Stimulated activated naive B cell treated with anti-CD40 and anti-IgM and Interleukin-4, amounts not matched to agents 10 μg/mL and 1 μg/mL and 100 μg/mL, for 72 hours (primary cell): ENCODE data around the gene IQCH.

ENCODE experiments used
- ATAC-seq, 2 donors: fragments of 150-1000 bp; cut with Tn5 transposase; replicated peaks; 2 replicates each; pipeline ENCODE4 v1.10.0; 2021; ENCODE audit warnings: moderate library complexity in 1 of 2
- DNase-seq: peaks from one replicate; pipeline ENCODE4 v3.0.0; 2021
- H3K27ac Mint-ChIP-seq: one replicate; pipeline ENCODE4 v1.8.0; 2022; ENCODE audit warnings: mild to moderate bottlenecking, mixed read lengths
- H3K27me3 Mint-ChIP-seq, 2 donors: one replicate each; pipeline ENCODE4 v1.8.0; 2022; ENCODE audit warnings: mixed read lengths in 2 of 2
- H3K36me3 Mint-ChIP-seq, 2 donors: one replicate each; pipeline ENCODE4 v1.8.0; 2022; ENCODE audit warnings: mixed read lengths in 2 of 2, mild to moderate bottlenecking in 1 of 2
- H3K4me1 Mint-ChIP-seq, 2 donors: one replicate each; pipeline ENCODE4 v1.8.0; 2022; ENCODE audit warnings: mixed read lengths in 2 of 2, mild to moderate bottlenecking in 1 of 2
- H3K4me3 Mint-ChIP-seq, 2 donors: one replicate each; pipeline ENCODE4 v1.8.0; 2022; ENCODE audit warnings: mild to moderate bottlenecking in 2 of 2, mixed read lengths in 2 of 2, moderate library complexity in 1 of 2
- H3K9me3 Mint-ChIP-seq, 2 donors: one replicate each; pipeline ENCODE4 v1.8.0; 2022; ENCODE audit warnings: mixed read lengths in 2 of 2, mild to moderate bottlenecking in 1 of 2

IQCH gene

GRCh38 chr15:67501836-67502461, 247.4 kb downstream of the IQCH start:
- Mint-ChIP-seq H3K4me3 (no peak overlapping the region), H3K27ac (no peak overlapping the region), H3K36me3 (peaks cover 0 to 4% of the 10 kb centered on the region in 2 donors), H3K9me3 (no peaks in the 10 kb centered on the region), H3K4me1 (peaks cover 13 to 17% of the 10 kb centered on the region in 2 donors), H3K27me3 (no peaks in the 10 kb centered on the region)
- DNase-seq (no peak), ATAC-seq (no peak)

DNA sequence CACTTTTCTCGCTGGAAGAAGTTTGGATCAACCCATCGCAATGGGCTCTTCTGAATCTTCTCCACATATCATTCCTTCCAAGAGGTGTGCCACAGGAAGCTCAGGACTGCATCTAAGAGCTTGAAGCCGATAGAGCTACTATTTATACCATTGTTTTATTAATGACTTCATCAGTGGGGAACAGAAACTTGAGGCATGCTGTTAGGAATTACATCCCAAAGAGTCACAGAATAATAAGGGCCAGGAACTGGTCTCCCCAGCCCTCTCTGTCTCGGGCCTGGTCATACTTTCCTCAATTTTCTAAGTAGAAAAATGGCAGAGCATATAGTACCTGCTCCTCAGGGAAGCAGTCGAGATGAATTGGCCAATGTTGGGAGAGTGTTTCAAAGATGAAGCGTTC, 249.5 kb downstream of the IQCH start:
- Mint-ChIP-seq H3K36me3 (peaks cover 1 to 7% of the 10 kb centered on the region in 2 donors), H3K9me3 (no peaks in the 10 kb centered on the region), H3K4me1 (peaks cover 13 to 20% of the 10 kb centered on the region in 2 donors), H3K27me3 (no peaks in the 10 kb centered on the region), H3K4me3 (no peak overlapping the region), H3K27ac (peak overlapping the region; percentile 7)
- no peak for DNase-seq
- no peak for ATAC-seq

GRCh38 chr15:67504796-67505195, 250.2 kb downstream of the IQCH start:
- no peak for ATAC-seq
- no peak for DNase-seq
- H3K9me3 Mint-ChIP-seq: no peaks in the 10 kb centered on the region
- peaks cover 13 to 20% of the 10 kb centered on the region in 2 donors for H3K4me1 Mint-ChIP-seq
- peaks cover 1 to 7% of the 10 kb centered on the region in 2 donors for H3K36me3 Mint-ChIP-seq
- H3K4me3 Mint-ChIP-seq: no peak overlapping the region
- no peaks in the 10 kb centered on the region for H3K27me3 Mint-ChIP-seq
- H3K27ac Mint-ChIP-seq: no peak overlapping the region

GRCh38 chr15:67505675-67506572, 251.3 kb downstream of the IQCH start:
- ATAC-seq (peak; percentile 65 to 71), DNase-seq (no peak)
- Mint-ChIP-seq H3K36me3 (peaks cover 6 to 11% of the 10 kb centered on the region in 2 donors), H3K27me3 (no peaks in the 10 kb centered on the region), H3K27ac (no peak overlapping the region), H3K9me3 (no peaks in the 10 kb centered on the region), H3K4me3 (no peak overlapping the region), H3K4me1 (peaks cover 13 to 20% of the 10 kb centered on the region in 2 donors)

DNA sequence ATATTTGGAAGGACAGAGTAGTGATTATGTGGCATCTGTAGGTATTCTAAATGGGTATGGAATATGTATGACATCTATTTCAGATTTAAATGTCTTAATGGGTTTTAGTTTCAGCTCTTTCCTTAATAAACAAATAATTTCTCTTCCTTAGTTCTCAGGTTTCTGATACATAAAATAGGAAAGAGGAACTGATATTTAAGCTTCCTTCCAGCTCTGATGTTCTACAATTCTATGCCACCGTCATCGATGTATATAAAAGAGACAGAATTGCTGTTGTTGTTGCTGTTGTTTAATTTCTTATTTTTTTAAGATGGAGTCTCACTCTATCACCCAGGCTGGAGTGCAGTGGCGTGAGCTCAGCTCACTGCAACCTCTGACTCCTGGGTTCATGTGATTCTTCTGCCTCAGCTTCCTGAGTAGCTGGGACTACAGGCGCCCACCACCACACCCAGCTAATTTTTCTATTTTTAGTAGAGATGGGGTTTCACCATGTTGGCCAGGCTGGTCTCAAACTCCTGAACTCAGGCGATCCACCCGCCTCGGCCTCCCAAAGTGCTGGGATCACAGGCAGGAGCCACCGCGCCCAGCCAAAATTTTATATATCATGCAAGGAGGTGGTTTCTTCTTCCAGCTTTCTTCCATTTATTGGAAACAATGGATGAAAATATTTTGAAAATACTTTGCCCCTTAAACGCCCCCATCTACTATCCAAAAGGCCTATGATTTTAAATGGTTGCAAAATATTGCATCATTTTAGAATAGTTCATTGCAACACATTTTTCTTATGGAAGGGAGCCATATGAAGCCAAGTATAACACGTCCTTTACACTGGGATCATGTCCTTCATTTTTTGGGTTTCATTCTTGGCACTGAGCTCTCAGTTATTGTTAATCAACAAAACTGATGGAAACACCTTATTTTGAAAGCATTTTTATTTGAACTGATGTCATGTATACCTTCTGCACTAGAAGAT, 252.5 kb downstream of the IQCH start:
- H3K27me3 Mint-ChIP-seq: no peaks in the 10 kb centered on the region
- H3K4me1 Mint-ChIP-seq: peaks cover 11 to 20% of the 10 kb centered on the region in 2 donors
- no peak overlapping the region for H3K27ac Mint-ChIP-seq
- ATAC-seq (no peak), DNase-seq (no peak)
- no peak overlapping the region for H3K4me3 Mint-ChIP-seq
- no peaks in the 10 kb centered on the region for H3K9me3 Mint-ChIP-seq
- peaks cover 8 to 16% of the 10 kb centered on the region in 2 donors for H3K36me3 Mint-ChIP-seq

DNA sequence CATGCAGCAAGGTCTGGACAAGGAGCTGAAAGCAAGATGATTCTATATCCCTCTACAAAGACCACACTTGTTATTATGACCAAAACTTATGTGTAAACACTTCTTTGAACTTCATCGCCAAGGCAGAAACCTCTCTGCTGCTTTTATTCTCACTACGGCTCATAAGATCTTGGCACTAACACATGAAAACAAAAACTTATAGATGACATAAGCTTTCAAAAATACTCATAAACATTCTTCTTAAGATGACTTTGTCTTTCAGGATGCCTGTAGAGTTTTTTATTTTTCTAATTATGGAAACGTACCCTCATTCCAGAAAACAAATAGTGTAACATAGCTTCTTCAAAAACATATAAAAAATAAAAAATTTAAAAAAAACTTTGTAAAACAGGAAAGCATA, 253.8 kb downstream of the IQCH start:
- no peak overlapping the region for H3K27ac Mint-ChIP-seq
- H3K9me3 Mint-ChIP-seq: no peaks in the 10 kb centered on the region
- H3K36me3 Mint-ChIP-seq: peaks cover 17 to 27% of the 10 kb centered on the region in 2 donors
- H3K4me3 Mint-ChIP-seq: no peak overlapping the region
- ATAC-seq: no peak
- H3K27me3 Mint-ChIP-seq: no peaks in the 10 kb centered on the region
- DNase-seq: no peak
- H3K4me1 Mint-ChIP-seq: peaks cover 11 to 20% of the 10 kb centered on the region in 2 donors

- Mint-ChIP-seq H3K27me3 (no peaks in the 10 kb centered on the region), H3K9me3 (no peaks in the 10 kb centered on the region), H3K4me3 (no peak overlapping the region), H3K4me1 (peaks cover 9 to 20% of the 10 kb centered on the region in 2 donors), H3K27ac (no peak overlapping the region), H3K36me3 (peaks cover 22 to 26% of the 10 kb centered on the region in 2 donors)
- ATAC-seq: no peak
- no peak for DNase-seq
Observed at GRCh38 chr15:67509918-67510317, 255.3 kb downstream of the IQCH start.

DNA sequence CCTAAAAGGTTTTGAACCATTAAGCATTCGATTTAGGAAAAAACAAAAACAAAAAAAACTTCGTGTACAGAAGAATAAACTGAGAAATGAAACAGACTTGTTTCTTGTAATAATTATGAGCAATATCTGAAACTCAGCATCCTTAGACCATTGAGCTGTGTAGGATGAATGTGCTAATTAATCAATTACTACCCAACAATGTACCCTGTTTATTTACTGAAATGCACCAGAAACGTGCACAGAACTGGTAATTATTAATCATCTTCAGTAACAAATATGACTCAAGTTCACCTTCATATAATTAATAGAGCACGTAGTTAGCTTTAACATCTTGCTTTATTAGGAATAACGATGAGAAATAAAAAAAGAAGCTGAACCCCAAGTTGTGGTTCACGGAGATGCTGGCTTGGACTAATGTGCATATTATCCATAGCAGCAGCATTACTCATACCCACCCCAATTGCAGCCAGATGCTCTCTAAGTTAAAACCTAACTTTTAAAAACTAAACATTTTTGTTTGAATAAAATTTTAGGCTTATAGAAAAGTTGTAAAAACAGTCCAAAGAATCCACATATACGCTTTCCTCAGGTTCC, 256.1 kb downstream of the IQCH start:
- no peaks in the 10 kb centered on the region for H3K27me3 Mint-ChIP-seq
- no peaks in the 10 kb centered on the region for H3K9me3 Mint-ChIP-seq
- no peak overlapping the region for H3K27ac Mint-ChIP-seq

GRCh38 chr15:67511606-67512005, 257.0 kb downstream of the IQCH start:
- Mint-ChIP-seq H3K36me3 (peaks cover 24 to 30% of the 10 kb centered on the region in 2 donors), H3K4me3 (no peak overlapping the region), H3K4me1 (peaks cover 3 to 6% of the 10 kb centered on the region in 2 donors), H3K9me3 (no peaks in the 10 kb centered on the region), H3K27ac (no peak overlapping the region), H3K27me3 (no peaks in the 10 kb centered on the region)
- ATAC-seq (no peak), DNase-seq (no peak)

More for the DNA sequence above, 256.1 kb downstream of the IQCH start:
- peaks cover 9 to 15% of the 10 kb centered on the region in 2 donors for H3K4me1 Mint-ChIP-seq
- peaks cover 24 to 30% of the 10 kb centered on the region in 2 donors for H3K36me3 Mint-ChIP-seq
- H3K4me3 Mint-ChIP-seq: no peak overlapping the region
- DNase-seq: no peak
- ATAC-seq: no peak

- no peak for DNase-seq
- Mint-ChIP-seq H3K27me3 (no peaks in the 10 kb centered on the region), H3K9me3 (no peaks in the 10 kb centered on the region), H3K4me3 (no peak overlapping the region), H3K36me3 (peaks cover 24 to 30% of the 10 kb centered on the region in 2 donors), H3K4me1 (peaks cover 0 to under 1% of the 10 kb centered on the region in 2 donors), H3K27ac (no peak overlapping the region)
- no peak for ATAC-seq
Observed at GRCh38 chr15:67512140-67512539, 257.6 kb downstream of the IQCH start.

GRCh38 chr15:67512933-67513714, 258.5 kb downstream of the IQCH start:
- H3K27me3 Mint-ChIP-seq: no peaks in the 10 kb centered on the region
- no peak for DNase-seq
- no peaks in the 10 kb centered on the region for H3K9me3 Mint-ChIP-seq
- H3K36me3 Mint-ChIP-seq: peaks cover 24 to 30% of the 10 kb centered on the region in 2 donors
- no peak overlapping the region for H3K4me3 Mint-ChIP-seq
- no peak for ATAC-seq
- H3K4me1 Mint-ChIP-seq: no peaks in the 10 kb centered on the region
- no peak overlapping the region for H3K27ac Mint-ChIP-seq

- H3K36me3 Mint-ChIP-seq: peaks cover 24 to 29% of the 10 kb centered on the region in 2 donors
- no peak overlapping the region for H3K4me3 Mint-ChIP-seq
- H3K9me3 Mint-ChIP-seq: no peaks in the 10 kb centered on the region
- ATAC-seq (no peak), DNase-seq (no peak)
- H3K27ac Mint-ChIP-seq: no peak overlapping the region
- H3K27me3 Mint-ChIP-seq: no peaks in the 10 kb centered on the region
- no peaks in the 10 kb centered on the region for H3K4me1 Mint-ChIP-seq
Observed at GRCh38 chr15:67515090-67515489, 260.5 kb downstream of the IQCH start.

DNA sequence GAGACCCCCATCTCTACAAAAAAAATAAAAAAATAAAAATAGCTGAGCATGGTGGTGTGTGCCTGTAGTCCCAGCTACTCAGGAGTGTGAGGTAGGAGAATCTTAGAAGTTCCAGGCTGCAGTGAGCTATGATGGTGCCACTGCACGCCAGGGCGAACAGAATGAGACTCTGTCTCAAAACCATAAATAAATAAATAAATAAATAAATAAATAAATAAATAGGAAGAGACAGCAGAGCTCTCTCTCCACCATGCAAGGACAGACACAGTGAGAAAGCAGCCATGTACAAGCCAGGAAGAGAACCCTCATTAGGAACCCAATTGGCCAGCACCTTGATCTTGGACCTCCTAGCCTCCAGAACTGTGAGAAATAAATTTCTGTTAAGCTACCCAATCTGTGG, 261.0 kb downstream of the IQCH start:
- ATAC-seq: no peak
- DNase-seq: no peak
- Mint-ChIP-seq H3K4me3 (no peak overlapping the region), H3K4me1 (no peaks in the 10 kb centered on the region), H3K27ac (no peak overlapping the region), H3K27me3 (no peaks in the 10 kb centered on the region), H3K9me3 (no peaks in the 10 kb centered on the region), H3K36me3 (peaks cover 21 to 26% of the 10 kb centered on the region in 2 donors)
